Vagina (tissue), 2 donors: ENCODE results near the gene CLDN11.

ENCODE experiments used
- POLR2A ChIP-seq, 2 donors: fragments of 450-650 bp; IDR thresholded peaks; one replicate each; pipeline ENCODE4 v1.6.1; 2017; ENCODE audit warnings: antibody characterized with exemption in 2 of 2, mild to moderate bottlenecking in 2 of 2, moderate library complexity in 2 of 2
- POLR2AphosphoS5 ChIP-seq, 2 donors: sonication (generic); formaldehyde crosslinking; IDR thresholded peaks; one replicate each; pipeline ENCODE4 v1.9.0; 2017; ENCODE audit warnings: antibody characterized with exemption in 2 of 2, mild to moderate bottlenecking in 2 of 2, low read depth in 1 of 2; ENCODE audit not compliant: insufficient read depth in 1 of 2
- TF ChIP-seq, protein P1 (sequence below), 3 experiments: fragments of 450-650 bp in 2 of 3; fragments of 200-600 bp in 1 of 3; sonication (generic) in 1 of 3; IDR thresholded peaks; one replicate each; pipeline ENCODE4 v1.5.1; 2017 to 2019; ENCODE audit warnings: antibody characterized with exemption in 3 of 3, mild to moderate bottlenecking in 2 of 3, moderate library complexity in 2 of 3

DNA sequence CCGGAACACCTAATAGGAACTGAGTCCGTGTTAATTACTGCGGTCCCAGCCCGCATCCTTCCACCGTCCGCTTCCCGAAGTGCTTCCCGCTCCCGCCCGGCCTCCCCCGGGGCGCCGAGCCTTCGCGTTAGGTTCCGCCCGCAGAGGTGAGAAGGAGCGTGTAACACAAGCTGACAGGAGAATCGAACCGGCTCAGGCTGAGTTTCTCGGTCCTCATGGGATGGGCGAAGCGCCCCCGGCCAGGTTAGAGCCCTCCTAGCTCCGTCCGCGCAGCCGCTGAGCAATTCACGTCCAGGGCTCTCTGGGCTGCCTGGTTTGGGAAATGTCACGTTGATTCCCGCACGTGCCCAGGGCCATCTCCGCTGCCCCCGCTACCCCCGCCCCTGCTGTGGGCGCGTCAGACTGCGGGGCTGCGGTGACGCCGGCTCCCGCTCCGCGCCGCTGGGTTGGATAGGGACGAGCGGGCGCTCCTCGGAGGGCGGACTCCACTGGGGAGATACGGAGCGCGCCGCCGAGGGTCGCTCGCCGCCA, 954 bp downstream of the CLDN11 start:
- TF ChIP-seq, protein P1, sequence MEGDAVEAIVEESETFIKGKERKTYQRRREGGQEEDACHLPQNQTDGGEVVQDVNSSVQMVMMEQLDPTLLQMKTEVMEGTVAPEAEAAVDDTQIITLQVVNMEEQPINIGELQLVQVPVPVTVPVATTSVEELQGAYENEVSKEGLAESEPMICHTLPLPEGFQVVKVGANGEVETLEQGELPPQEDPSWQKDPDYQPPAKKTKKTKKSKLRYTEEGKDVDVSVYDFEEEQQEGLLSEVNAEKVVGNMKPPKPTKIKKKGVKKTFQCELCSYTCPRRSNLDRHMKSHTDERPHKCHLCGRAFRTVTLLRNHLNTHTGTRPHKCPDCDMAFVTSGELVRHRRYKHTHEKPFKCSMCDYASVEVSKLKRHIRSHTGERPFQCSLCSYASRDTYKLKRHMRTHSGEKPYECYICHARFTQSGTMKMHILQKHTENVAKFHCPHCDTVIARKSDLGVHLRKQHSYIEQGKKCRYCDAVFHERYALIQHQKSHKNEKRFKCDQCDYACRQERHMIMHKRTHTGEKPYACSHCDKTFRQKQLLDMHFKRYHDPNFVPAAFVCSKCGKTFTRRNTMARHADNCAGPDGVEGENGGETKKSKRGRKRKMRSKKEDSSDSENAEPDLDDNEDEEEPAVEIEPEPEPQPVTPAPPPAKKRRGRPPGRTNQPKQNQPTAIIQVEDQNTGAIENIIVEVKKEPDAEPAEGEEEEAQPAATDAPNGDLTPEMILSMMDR (IDR thresholded peaks at IDR 0.05) = no peak
- no peak for TF ChIP-seq POLR2A (IDR thresholded peaks at IDR 0.05)
- TF ChIP-seq POLR2AphosphoS5 (IDR thresholded peaks at IDR 0.05; ENCODE audit: insufficient read depth in 1 of 2, low read depth in 1 of 2) = peak in 1 of 2 donors; percentile 63
